WI38 (cell line): ENCODE data around the gene ICAM1.

Experiments used
- H3K4me3 ChIP-seq: 2 replicates; pipeline ENCODE4 v1.5.1; 2011; ENCODE audit warnings: low read depth, mild to moderate bottlenecking, control low read depth, low read length
- TF ChIP-seq, protein P1 (sequence below): IDR thresholded peaks from 2 replicates; pipeline ENCODE4 v1.5.1; 2012; ENCODE audit warnings: low read depth, mild to moderate bottlenecking, control low read depth, low read length

ICAM1 gene

DNA sequence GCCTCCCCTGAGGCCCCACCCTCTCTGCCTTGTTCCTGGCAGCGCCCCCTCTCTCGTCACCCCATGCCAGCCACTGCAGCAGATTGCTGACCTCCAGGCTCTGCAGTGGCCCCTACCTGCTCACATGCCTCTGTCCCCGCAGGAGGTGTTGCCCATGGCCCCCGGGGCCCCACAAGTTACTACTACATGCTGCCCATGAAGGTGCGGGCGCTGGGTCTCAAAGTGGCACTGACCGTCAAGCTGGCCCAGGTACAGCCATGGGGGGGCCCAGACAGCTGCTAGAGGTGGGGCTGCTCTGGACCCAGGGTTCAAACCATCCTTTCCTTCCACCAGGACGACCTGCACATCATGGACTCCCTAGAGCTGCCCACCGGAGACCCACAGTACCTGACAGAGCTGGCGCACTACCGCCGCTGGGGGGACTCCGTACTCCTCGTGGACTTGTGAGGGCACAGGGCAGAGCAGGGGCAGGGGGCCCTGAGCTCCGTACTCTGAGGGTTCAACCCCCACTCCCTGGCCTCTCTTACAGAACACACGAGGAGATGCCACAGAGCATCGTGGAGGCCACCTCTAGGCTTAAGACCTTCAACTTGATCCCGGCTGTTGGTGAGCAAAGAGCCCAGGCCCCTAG lies 12.7 kb upstream of the ICAM1 start:
- no peak overlapping the region for H3K4me3 ChIP-seq
- TF ChIP-seq, protein P1, sequence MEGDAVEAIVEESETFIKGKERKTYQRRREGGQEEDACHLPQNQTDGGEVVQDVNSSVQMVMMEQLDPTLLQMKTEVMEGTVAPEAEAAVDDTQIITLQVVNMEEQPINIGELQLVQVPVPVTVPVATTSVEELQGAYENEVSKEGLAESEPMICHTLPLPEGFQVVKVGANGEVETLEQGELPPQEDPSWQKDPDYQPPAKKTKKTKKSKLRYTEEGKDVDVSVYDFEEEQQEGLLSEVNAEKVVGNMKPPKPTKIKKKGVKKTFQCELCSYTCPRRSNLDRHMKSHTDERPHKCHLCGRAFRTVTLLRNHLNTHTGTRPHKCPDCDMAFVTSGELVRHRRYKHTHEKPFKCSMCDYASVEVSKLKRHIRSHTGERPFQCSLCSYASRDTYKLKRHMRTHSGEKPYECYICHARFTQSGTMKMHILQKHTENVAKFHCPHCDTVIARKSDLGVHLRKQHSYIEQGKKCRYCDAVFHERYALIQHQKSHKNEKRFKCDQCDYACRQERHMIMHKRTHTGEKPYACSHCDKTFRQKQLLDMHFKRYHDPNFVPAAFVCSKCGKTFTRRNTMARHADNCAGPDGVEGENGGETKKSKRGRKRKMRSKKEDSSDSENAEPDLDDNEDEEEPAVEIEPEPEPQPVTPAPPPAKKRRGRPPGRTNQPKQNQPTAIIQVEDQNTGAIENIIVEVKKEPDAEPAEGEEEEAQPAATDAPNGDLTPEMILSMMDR: no peak

DNA sequence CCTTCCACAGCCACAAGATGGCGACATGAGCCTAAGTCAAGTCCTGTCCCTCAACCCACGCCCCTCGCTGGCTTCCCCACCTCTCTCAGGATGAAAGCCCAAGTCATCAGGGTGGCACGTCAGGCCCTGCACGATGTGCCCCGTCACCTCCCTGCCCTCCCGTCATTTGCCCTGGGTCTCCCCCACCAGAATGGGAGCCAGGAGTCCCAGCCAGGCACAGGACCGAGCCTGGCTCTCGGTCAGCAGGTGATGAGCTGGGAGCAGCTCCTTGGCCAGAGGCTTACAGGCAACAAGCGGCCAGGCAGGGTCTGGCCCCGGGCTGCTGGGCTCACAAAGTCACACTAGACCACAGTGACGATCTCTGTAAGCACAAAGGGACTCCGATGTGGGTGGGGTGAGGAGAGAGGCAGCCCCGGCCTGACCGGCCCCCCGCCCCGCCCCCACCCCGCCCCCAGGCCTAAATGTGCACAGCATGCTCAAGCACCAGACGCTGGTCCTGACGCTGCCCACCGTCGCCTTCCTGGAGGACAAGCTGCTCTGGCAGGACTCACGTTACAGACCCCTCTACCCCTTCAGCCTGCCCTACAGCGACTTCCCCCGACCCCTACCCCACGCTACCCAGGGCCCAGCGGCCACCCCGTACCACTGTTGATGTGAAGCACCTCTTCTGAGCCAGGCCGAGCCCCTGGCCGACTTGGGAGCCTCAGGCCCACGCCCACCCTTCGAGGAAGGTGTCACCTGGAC lies 11.6 kb upstream of the ICAM1 start:
- TF ChIP-seq, protein P1: peak; percentile 68
- no peak overlapping the region for H3K4me3 ChIP-seq

DNA sequence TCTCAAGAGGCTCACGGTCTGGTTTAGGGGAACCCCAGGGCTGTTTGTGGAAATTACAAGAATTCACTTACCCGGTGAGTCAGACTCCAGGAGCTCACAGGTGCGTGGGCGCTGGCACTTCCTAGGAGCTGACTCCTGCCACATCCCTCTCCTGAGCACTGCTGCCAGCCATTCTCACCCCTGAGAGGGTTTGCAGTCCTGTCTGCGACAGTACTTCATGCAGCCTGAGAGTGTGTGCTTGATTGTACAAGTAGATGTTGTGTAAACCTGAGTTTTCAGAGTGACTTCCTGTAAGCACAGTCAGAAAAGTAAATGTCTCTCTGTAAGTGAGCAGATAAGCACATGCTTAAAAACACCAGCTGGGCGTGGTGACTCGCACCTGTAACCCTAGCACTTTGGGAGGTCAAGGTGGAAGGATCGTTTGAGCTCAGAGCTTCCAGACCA lies 10.8 kb upstream of the ICAM1 start:
- H3K4me3 ChIP-seq: no peak overlapping the region
- TF ChIP-seq, protein P1: no peak

DNA sequence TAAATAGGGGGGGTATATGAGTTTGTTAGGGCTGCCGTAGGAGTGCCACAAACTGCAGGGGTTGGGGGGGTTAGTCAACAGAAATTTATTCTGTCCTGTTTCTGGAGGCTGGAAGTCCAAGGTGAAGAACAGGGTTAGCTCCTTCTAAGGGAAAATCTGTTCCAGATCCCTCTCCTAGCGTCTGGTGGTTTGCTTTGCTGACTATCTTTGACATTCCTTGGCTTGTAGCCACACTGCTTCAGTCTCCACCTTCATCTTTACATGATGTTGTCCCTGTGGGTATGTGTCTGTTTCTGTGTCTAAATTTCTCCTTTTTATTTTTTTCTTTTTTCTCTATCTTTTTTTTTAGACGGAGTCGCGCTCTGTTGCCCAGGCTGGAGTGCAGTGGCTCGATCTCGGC lies 8.1 kb upstream of the ICAM1 start:
- H3K4me3 ChIP-seq: no peak overlapping the region
- TF ChIP-seq, protein P1: no peak

DNA sequence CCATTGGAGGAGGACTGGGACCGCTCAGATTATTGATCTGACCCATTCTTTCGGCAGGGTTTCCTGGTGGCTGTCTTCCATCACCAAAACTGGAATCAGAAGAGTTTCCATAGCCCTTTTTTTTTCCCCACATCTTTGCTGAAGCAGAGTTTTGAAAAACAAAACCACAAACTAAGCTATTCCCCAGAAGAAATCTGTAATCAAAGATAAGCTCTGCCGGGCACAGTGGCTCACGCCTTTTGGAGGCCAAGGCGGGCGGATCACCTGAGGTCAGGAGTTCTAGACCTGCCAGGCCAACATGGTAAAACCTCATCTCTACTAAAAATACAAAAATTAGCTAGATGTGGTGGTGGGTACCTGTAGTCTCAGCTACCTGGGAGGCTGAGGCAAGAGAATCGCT lies 4.2 kb upstream of the ICAM1 start:
- H3K4me3 ChIP-seq: no peak overlapping the region
- TF ChIP-seq, protein P1: no peak

DNA sequence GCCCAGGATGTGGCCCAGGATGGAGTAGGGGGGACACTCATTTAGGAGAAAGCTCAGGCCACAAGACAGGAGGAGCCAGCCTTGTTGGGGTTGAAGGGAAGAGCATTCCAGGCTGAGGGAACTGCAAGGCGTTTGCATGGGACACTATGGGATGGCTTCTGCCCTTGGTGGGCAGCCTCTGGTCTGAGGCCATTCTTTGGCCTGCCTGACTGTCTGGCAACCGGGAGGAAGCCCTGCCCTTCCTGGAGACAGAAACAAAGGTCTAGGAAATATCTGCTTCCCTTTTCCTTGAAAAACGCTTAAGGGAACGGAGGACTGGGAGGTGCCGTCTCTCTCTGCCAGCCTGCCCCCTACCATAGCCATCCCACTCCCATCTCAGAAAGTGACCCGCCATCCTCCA lies 2.8 kb upstream of the ICAM1 start:
- TF ChIP-seq, protein P1: no peak
- no peak overlapping the region for H3K4me3 ChIP-seq
